Measurements from ENCODE around the gene FCRL6.

The FCRL6 gene

DNA sequence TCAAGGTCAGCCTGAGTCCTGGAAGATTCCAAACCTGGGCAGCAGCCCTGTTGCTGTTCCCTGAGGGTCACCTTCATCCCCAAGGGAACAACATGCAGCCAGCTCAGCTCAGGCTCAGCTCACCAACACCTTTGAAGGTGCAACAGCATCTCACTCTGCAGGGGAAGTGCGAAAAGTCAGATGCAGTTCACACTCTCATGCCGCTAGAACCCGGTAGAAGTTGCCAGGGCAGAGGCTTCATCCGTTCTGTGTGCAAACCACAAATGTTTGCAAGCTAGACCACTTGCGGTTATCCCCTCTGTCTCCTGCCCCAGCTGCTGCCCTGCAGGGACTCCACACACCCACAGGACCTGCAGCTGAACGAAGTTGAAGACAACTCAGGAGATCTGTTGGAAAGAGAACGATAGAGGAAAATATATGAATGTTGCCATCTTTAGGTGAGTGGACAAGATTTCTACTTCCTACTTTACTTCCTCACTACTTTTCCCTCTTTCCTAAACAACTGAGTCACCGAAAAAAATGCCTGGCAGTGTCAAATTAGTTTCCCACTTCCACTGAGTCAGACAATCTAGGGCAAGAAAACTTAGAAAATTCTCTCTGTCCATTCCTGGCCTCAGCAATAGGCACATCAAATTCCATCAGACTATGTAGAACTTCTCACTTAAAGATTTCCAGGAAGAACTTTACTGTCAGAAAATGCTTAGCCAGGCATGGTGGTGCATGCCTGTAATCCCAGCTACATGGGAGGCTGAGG is 1.8 kb upstream of the FCRL6 start:
- peak; percentile 10 for DNase-seq

GRCh38 chr1:159803956-159804689 is 2.0 kb downstream of the FCRL6 start:
- DNase-seq, result no peak

DNA sequence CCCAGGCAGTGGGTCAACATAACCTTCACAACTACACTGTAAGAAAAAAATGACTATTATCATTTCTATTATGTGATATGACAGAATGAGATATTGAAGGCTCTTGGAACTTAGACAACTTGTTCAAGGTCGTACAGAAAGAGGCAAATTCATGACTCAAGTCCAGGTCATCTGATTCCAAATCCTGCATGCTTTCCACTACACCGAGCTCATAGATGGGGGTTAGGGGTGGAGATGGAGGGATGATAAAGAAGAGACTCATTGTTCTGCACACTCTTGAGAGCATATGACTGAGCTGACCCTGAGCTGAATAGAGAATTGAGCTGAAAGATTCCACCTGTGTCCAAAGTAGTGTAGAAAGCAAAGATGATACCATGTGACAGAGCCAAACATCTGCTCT is 2.8 kb downstream of the FCRL6 start:
- no peak for DNase-seq

- no peak for DNase-seq
These were observed 13.8 kb downstream of the FCRL6 start for GRCh38 chr1:159815926-159816325.

- DNase-seq, result no peak
These were observed 15.3 kb downstream of the FCRL6 start for GRCh38 chr1:159817276-159818041.

DNA sequence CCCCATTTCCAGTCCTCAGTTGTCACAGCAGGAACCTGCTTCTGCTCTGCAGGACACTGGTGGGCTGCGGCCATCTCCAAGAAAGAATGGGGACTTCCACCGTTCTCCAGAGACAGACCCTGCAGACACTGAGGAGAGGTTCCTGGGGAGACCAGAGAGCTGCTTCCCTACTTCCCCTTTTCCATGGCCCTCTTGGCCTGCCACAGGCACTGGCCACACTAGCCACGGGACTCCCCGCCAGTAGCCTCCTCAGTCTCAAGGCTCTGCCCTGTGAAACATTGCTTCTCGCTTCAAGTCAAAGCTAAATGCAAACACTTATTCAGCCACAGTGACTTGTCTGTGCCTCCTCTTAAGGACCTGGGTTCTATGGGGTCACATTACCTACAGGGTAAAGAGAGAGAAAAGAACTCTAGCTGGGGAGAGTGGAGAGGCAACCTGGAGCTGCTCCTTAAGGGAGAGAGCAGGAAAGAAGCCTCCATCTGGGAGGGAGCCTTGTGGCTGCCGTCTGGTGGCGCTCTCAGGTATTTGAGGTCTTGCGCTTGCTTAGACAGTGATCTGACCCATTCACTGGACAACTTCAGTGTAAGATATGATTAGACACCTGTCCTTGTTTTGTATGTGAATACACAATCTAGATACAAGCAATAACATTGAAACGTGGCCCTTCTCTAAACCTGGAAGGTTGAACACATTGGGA is 19.2 kb downstream of the FCRL6 start:
- DNase-seq, result no peak

DNA sequence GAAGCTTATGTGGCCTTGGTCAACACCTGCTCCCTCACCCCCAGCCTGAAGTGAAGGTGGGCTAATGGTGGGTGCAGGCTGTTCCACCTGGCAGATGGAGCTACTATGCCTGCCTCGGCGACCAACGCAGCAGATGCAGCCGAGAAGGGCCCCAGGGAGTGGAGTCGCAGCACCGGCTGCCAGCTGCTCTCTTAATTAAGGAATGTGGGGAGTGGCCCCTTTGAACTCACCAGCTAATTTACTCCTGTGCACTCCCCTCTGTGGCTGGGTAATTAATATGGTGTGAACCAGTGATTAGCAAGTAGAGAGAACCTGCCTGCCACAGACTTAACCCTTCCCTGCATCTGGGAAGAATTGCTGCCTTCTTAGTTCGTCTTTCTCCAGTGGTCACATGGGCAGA is 21.2 kb downstream of the FCRL6 start:
- DNase-seq, result no peak

- no peak for DNase-seq
These were observed 23.4 kb downstream of the FCRL6 start for GRCh38 chr1:159825564-159825963.

DNA sequence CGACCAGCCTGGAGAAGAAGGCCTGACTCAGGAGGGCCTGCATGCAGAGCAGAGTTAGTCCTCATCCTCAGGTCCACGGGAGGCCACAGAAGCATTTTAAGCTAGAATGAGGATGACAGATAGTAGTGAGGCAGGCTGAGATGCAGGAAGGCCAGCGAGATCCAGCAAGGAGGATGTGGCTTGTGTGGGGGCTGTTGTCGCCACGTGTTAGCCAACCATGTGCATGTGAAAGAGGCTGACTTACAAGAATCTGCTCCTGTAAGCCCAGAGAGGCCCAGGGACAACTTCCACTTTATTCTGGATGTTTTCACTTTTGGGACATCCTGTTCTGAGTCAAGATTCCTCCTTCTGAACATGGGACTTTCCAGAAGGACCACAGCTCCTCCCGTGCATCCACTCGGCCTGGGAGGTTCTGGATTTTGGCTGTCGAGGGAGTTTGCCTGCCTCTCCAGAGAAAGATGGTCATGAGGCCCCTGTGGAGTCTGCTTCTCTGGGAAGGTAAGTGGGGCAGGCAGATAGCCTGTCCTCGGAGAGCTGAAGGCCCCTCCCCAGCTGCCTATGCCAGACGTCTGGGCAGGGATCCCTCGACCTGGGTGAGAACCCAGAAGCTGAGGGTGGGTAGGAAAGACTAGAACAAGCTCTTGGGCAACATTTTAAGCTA is 24.4 kb downstream of the FCRL6 start, which contains the start of gene SLAMF8:
SLAMF8 (plus strand) TSS at position 433 of the 661 bp plus-strand sequence; CDS start at position 459, 26 bp downstream.
- peak; percentile 32 for DNase-seq

GRCh38 chr1:159827102-159827490 is 24.9 kb downstream of the FCRL6 start:
- no peak for DNase-seq

DNA sequence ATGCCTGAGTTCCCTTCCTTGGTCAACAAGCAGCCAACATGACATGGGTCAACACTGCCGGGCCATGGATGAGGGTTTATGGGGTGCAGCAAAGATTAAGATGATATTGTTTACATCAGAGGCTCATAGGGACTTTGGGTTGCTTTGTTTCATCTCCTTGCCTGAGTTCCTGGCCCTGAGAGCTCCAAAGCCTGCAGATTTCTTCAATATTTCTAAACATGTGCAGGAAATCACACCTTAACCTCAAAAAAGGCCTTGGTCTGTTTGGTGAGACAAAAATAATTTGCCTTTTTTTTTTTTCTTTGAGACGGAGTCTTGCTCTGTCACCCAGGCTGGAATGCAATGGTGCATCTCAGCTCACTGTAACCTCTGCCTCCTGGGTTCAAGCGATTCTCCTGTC is 25.4 kb downstream of the FCRL6 start:
- DNase-seq, result peak; percentile 38

GRCh38 chr1:159828176-159828575 is 26.0 kb downstream of the FCRL6 start:
- DNase-seq, result no peak

DNA sequence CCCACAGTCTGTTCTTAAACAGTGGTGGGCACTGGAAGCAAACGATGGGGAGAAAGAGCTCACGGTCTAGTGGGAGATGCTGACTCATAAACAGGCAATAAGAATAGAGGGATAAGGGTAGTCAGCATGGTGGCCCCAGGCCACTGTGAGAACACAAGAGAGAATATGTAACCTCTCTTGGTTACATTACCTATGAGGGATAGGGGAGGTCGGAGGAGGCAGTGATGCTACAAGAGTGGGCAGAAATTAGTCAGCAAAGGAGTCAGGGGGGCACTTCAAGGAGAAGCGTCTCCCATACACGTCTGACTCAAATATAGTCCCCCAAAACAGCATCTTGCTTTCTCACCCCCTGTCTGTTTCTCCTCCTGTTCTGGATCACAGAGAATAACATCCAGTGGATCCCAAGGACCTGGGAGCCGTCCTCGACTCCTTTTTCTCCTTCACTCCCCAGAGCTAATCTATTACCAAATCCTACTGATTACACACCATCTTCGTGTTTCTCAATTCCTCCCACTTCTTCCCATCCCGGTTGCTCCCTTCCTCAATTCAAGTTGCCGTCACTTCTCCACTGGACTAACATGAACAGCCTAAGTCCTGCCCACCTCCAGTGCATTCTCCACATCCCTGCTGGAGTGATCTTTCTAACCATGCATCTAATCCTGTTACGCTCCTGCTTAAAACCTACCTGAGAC is 26.6 kb downstream of the FCRL6 start:
- DNase-seq, result no peak

GRCh38 chr1:159829273-159829634 is 27.1 kb downstream of the FCRL6 start:
- no peak for DNase-seq

DNA sequence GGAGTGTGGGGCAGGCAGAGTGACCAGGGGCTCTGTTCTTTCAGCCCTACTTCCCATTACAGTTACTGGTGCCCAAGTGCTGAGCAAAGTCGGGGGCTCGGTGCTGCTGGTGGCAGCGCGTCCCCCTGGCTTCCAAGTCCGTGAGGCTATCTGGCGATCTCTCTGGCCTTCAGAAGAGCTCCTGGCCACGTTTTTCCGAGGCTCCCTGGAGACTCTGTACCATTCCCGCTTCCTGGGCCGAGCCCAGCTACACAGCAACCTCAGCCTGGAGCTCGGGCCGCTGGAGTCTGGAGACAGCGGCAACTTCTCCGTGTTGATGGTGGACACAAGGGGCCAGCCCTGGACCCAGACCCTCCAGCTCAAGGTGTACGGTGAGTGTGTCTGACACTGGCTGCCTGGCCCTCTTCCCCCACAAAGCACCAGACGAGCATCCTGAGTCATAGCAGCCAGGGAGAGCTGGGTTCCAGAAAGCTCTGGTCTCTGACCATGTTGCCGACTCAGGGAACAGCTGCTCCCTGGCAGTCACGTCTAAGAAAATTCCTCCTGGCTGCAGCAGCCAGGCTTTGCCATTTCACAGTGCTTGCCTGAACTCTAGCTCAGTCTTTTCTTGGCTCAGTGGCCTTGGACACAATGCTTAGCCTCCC is 27.8 kb downstream of the FCRL6 start:
- DNase-seq, result no peak

GRCh38 chr1:159830722-159831121 is 28.6 kb downstream of the FCRL6 start:
- DNase-seq, result no peak

GRCh38 chr1:159831412-159832141 is 29.4 kb downstream of the FCRL6 start:
- no peak for DNase-seq

GRCh38 chr1:159832309-159832708 is 30.1 kb downstream of the FCRL6 start:
- DNase-seq, result no peak

- no peak for DNase-seq
These were observed 33.2 kb downstream of the FCRL6 start for GRCh38 chr1:159835356-159835755.

DNA sequence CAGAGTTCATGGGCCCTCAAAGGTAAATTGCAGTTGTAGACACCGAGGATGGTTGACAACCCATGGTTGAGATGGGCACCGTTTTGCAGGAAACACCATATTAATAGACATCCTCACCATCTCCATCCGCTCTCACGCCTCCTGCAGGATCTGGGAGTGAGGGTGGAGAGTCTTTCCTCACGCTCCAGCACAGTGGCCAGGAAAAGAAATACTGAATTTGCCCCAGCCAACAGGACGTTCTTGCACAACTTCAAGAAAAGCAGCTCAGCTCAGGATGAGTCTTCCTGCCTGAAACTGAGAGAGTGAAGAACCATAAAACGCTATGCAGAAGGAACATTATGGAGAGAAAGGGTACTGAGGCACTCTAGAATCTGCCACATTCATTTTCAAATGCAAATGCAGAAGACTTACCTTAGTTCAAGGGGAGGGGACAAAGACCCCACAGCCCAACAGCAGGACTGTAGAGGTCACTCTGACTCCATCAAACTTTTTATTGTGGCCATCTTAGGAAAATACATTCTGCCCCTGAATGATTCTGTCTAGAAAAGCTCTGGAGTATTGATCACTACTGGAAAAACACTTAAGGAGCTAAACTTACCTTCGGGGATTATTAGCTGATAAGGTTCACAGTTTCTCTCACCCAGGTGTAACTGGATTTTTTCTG is 33.8 kb downstream of the FCRL6 start:
- DNase-seq, result no peak

Measured in central memory CD4-positive, alpha-beta T cell (primary cell).